Measurements from ENCODE around the gene MDM2.

DNA sequence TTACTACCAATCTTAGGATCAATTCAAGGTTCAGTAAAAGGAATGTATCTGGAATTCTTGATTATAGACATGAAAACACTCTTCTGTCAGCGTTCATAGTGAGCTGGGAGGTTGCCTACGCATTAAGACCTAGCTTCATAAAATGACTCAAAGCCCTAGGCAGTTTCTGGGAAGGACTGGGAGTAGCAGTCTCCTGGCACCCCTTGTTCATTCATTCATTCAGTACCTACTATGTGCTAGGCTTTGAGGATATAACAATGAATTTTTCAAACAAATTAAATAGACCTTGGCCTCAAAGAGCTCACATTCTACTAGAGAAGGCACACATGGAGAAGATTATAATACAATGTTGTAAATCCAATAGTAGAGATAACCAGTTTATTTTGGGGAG lies 46.1 kb downstream of the MDM2 start:
- no peak for TF ChIP-seq POLR2AphosphoS5 (IDR thresholded peaks at IDR 0.05; ENCODE audit: borderline replicate concordance, low read depth, low read length)
- no peak for TF ChIP-seq EZH2 (IDR thresholded peaks at IDR 0.05)
